Measurements from ENCODE around the gene SAC3D1. TPM values are rescaled to one million over a fixed set of nuclear protein-coding genes. Genes with fewer than 3 reads are reported as not detected.

The SAC3D1 gene
- total RNA-seq, 1 experiment from 2014 or later, result 15.0 TPM

DNA sequence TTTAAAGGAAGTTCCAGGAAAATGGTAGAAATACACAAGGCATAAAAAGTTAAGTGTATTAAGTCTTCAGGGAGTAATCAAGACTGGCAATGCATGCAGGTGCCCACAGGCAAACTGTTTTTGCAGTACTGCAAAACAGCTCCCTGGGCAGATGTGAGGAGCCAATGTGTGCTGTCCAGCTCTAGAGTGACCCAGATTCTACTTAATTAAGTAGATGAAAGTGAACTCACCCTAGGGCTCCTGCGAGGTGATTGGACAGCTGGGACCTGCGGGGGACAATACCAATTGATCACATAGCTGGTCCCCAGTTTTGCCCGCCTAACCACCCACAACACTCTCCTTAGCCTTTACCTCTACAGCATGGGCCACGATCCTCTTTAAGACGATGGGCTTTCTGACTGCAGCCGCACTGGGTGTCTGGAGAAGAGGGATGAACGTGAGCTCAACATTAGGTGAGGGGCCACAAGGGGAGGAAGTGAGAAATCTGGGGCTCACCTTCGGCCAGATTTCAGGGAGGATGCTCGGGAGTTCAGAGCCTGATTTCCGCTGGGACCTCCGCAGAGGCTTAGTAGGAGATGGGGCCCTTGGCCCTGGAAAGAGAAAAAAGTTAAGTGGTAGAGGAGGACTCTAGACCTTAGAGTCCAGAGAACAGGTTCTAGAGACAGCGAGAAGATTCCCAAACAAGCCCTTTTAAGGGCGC, 42.3 kb downstream of the SAC3D1 start:
- H3K27me3 ChIP-seq, result no peaks in the 10 kb centered on the region
- DNase-seq, result no peak
- H3K27ac ChIP-seq, result peak overlapping the region; percentile 83
- peaks cover 5% of the 10 kb centered on the region for H3K4me1 ChIP-seq
- peak overlapping the region; percentile 84 for H3K4me3 ChIP-seq
- no peaks in the 10 kb centered on the region for H3K9me3 ChIP-seq (replicated peaks)
- peaks cover 36% of the 10 kb centered on the region for H3K36me3 ChIP-seq

DNA sequence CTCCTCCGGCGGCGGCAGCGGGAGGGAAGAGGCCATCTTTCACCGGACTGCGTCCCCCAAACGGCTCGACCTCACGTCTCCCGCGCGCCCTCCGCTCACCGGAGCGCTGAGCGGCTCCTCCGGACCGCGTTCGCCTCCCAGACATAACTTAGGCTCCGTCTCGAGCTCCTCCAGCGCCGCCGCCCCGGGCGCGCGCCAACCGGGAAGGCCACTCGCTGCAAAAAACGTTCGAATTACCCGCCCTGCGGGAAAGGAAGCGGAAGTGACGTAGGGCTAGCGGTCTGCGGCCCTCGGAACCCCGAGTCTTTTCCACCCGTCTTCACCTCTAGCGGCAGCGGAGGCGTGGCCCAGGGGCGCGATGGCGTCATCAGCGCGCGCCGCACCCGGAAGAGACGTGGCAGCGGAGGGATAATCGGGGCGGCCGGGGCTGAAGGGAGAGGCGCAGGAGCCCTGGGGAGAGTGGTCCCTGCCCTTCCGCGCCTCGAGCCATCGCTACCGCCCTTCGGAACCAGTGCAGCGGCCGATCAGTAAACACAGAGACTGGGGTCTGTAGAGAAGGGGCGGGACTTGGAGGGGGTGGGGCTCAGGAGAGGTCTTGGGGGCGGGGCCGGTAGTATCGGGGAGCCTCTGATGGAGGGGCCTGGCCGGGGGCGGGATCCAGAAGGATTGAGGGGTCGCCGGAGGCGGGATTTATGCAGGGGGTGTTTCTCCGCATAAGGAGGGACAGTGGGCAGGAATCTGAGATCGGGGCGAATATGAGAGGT, 43.0 kb downstream of the SAC3D1 start, which contains the start of the genes CDCA5 and ZFPL1:
TSS of gene CDCA5 (minus strand) at position 207 of the 764 bp plus-strand sequence. CDS start at position 145, 62 bp downstream.
TSS of gene ZFPL1 (plus strand) at position 389 of the 764 bp plus-strand sequence. CDS start 477 bp downstream, outside the sequence.
- H3K9me3 ChIP-seq (replicated peaks), result no peaks in the 10 kb centered on the region
- peak within 1 kb of the TSS; percentile 83 for H3K27ac ChIP-seq
- DNase-seq, result peak; percentile 93 to 95
- peak within 1 kb of the TSS; percentile 84 for H3K4me3 ChIP-seq
- peaks cover 5% of the 10 kb centered on the region for H3K4me1 ChIP-seq
- H3K27me3 ChIP-seq, result no peaks in the 10 kb centered on the region
- peaks cover 28% of the 10 kb centered on the region for H3K36me3 ChIP-seq

DNA sequence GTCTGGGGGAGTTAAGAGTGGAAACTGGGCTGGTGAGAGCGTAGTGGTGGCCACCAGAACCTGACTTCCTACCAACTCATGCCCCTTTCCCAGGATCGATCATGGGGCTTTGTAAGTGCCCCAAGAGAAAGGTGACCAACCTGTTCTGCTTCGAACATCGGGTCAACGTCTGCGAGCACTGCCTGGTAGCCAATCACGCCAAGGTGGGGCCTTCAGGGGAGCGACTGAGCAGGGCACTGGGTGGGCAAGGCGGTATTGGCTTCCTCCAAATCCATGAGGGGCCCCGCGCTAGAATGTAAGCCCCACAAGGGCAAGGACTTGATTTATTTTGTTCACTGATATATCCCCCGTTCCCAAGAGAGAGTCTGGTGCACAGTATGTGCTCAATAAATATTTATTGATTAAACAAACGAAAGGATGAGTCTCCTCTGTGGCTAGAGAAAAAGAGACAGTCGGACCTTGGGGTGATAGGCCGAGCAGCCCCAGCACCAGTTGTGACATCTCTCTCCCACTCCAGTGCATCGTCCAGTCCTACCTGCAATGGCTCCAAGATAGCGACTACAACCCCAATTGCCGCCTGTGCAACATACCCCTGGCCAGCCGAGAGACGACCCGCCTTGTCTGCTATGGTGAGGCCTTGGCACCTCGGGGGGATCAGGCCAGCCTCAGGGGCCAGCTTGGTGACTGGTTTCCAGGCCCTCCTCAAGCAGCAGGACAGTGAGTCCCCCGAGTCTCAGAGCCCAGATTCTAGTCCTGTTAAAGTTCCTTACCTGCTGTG, 43.8 kb downstream of the SAC3D1 start:
- Histone ChIP-seq H3K27me3 (no peaks in the 10 kb centered on the region), H3K27ac (peak overlapping the region; percentile 83), H3K9me3 (replicated peaks) (no peaks in the 10 kb centered on the region), H3K4me3 (peak overlapping the region; percentile 84), H3K36me3 (peaks cover 22% of the 10 kb centered on the region), H3K4me1 (peaks cover 5% of the 10 kb centered on the region)
- DNase-seq, result no peak

GRCh38 chr11:65085446-65085845, 44.4 kb downstream of the SAC3D1 start:
- Histone ChIP-seq H3K4me3 (no peak overlapping the region), H3K36me3 (peaks cover 18% of the 10 kb centered on the region), H3K27me3 (no peaks in the 10 kb centered on the region), H3K9me3 (replicated peaks) (no peaks in the 10 kb centered on the region), H3K4me1 (peaks cover 5% of the 10 kb centered on the region), H3K27ac (no peak overlapping the region)
- no peak for DNase-seq

- H3K4me3 ChIP-seq, result no peak overlapping the region
- peaks cover 5% of the 10 kb centered on the region for H3K4me1 ChIP-seq
- no peaks in the 10 kb centered on the region for H3K27me3 ChIP-seq
- H3K36me3 ChIP-seq, result peaks cover 8% of the 10 kb centered on the region; the same call in 1 of the 2 replicates
- H3K27ac ChIP-seq, result no peak overlapping the region
- DNase-seq, result no peak
- no peaks in the 10 kb centered on the region for H3K9me3 ChIP-seq (replicated peaks)
These were observed 45.8 kb downstream of the SAC3D1 start for GRCh38 chr11:65086809-65087208.

DNA sequence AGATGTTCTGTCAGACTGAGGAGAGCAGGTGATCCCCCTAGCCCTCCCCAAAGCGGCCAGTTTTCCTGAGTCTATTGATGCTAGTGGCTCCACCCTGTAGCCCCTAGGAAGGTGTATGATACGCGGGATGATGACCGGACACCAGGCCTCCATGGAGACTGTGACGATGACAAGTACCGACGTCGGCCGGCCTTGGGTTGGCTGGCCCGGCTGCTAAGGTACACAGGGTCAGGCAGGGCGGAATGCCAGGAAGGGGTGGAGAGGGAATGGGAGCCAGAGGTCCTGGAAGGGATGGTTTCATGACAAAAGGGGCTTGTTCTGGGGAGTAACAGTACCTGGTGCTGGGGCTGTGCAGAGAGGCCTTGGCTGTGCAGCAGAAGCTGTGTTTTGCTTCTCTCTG, 46.2 kb downstream of the SAC3D1 start:
- Histone ChIP-seq H3K4me3 (no peak overlapping the region), H3K27ac (no peak overlapping the region), H3K36me3 (peaks cover 6% of the 10 kb centered on the region; the same call in 1 of the 2 replicates), H3K4me1 (peaks cover 5% of the 10 kb centered on the region), H3K27me3 (no peaks in the 10 kb centered on the region), H3K9me3 (replicated peaks) (no peaks in the 10 kb centered on the region)
- no peak for DNase-seq

DNA sequence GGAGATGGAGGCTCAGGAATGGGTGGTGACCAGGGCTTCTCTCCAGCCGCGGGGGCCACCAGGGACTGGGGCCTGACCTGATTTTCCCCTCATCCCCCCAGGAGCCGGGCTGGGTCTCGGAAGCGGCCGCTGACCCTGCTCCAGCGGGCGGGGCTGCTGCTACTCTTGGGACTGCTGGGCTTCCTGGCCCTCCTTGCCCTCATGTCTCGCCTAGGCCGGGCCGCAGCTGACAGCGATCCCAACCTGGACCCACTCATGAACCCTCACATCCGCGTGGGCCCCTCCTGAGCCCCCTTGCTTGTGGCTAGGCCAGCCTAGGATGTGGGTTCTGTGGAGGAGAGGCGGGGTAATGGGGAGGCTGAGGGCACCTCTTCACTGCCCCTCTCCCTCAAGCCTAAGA, 46.8 kb downstream of the SAC3D1 start:
- no peaks in the 10 kb centered on the region for H3K9me3 ChIP-seq (replicated peaks)
- H3K36me3 ChIP-seq, result peaks cover 1% of the 10 kb centered on the region; the same call in 1 of the 2 replicates
- H3K4me3 ChIP-seq, result no peak overlapping the region
- no peaks in the 10 kb centered on the region for H3K27me3 ChIP-seq
- H3K4me1 ChIP-seq, result peaks cover 1% of the 10 kb centered on the region
- no peak overlapping the region for H3K27ac ChIP-seq
- no peak for DNase-seq

DNA sequence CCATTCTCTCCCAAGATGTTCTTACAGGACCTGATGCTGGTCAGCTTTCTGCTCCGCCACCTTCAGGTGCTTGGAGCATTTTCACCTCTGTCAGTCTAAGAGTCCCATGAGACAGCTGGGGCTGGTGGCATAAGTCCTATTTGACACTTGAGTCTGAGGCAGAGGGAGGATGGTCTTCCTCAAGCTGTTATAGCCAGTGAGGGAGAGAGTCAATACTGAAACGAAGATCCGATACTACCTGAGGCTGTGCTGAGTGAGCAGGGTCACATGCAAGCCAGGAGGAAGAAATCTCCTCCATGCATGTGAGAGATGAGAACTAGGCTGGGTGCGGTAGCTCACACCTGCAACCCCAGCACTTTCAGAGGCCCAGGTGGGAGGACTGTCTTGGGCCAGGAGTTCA, 48.6 kb downstream of the SAC3D1 start:
- Histone ChIP-seq H3K27me3 (no peaks in the 10 kb centered on the region), H3K9me3 (replicated peaks) (no peaks in the 10 kb centered on the region), H3K36me3 (no peaks in the 10 kb centered on the region), H3K4me3 (no peak overlapping the region), H3K4me1 (no peaks in the 10 kb centered on the region), H3K27ac (no peak overlapping the region)
- no peak for DNase-seq

GRCh38 chr11:65090628-65091027, 49.6 kb downstream of the SAC3D1 start:
- Histone ChIP-seq H3K27me3 (no peaks in the 10 kb centered on the region), H3K4me1 (0 out of 2 replicates have a peak, but pooled peaks cover under 1% of the 10 kb centered on the region), H3K27ac (no peak overlapping the region), H3K36me3 (no peaks in the 10 kb centered on the region), H3K4me3 (no peak overlapping the region), H3K9me3 (replicated peaks) (no peaks in the 10 kb centered on the region)
- DNase-seq, result no peak

Other genes starting within 250 kb of the SAC3D1 start
- 8.9 and 9.6 TPM in 2 replicates for gene MAP4K2, start 238.0 kb upstream of the SAC3D1 start, total RNA-seq (2014; rRNA removed; shearing (Covaris generic))
- 25.9 and 26.3 TPM in 2 replicates for gene MEN1, start 230.7 kb upstream of the SAC3D1 start, total RNA-seq (2014; rRNA removed; shearing (Covaris generic))
- 0.03 and 0.10 TPM in 2 replicates for gene CDC42BPG, start 196.6 kb upstream of the SAC3D1 start, total RNA-seq (2014; rRNA removed; shearing (Covaris generic))
- 43.4 and 45.0 TPM in 2 replicates for gene EHD1, start 162.6 kb upstream of the SAC3D1 start, total RNA-seq (2014; rRNA removed; shearing (Covaris generic))
- 6.2 and 7.4 TPM in 2 replicates for gene ATG2A, start 124.0 kb upstream of the SAC3D1 start, total RNA-seq (2014; rRNA removed; shearing (Covaris generic))
- gene PPP2R5B, start 116.5 kb upstream of the SAC3D1 start, total RNA-seq (2014; rRNA removed; shearing (Covaris generic)), result 4.7 and 6.4 TPM in 2 replicates
- not detected in 2 replicates for gene GPHA2, start 105.3 kb upstream of the SAC3D1 start, total RNA-seq (2014; rRNA removed; shearing (Covaris generic))
- gene MAJIN, start 69.1 kb upstream of the SAC3D1 start, total RNA-seq (2014; rRNA removed; shearing (Covaris generic)), result not detected in 2 replicates
- gene BATF2, start 44.2 kb upstream of the SAC3D1 start, total RNA-seq (2014; rRNA removed; shearing (Covaris generic)), result 0.43 and 0.51 TPM in 2 replicates
- 80.9 and 94.8 TPM in 2 replicates for gene ARL2, start 27.1 kb upstream of the SAC3D1 start, total RNA-seq (2014; rRNA removed; shearing (Covaris generic))
- 13.8 and 14.8 TPM in 2 replicates for gene SNX15, start 13.8 kb upstream of the SAC3D1 start, total RNA-seq (2014; rRNA removed; shearing (Covaris generic))
- not detected in 2 replicates for gene NAALADL1, start 17.3 kb downstream of the SAC3D1 start, total RNA-seq (2014; rRNA removed; shearing (Covaris generic))
- 80.6 and 87.3 TPM in 2 replicates for gene CDCA5, start 42.8 kb downstream of the SAC3D1 start, total RNA-seq (2014; rRNA removed; shearing (Covaris generic))
- 17.6 and 19.2 TPM in 2 replicates for gene ZFPL1, start 43.0 kb downstream of the SAC3D1 start, total RNA-seq (2014; rRNA removed; shearing (Covaris generic))
- 59.6 and 86.6 TPM in 2 replicates for gene VPS51, start 55.0 kb downstream of the SAC3D1 start, total RNA-seq (2014; rRNA removed; shearing (Covaris generic))
- gene TM7SF2, start 70.7 kb downstream of the SAC3D1 start, total RNA-seq (2014; rRNA removed; shearing (Covaris generic)), result 2.9 and 3.7 TPM in 2 replicates
- 8.3 and 9.4 TPM in 2 replicates for gene ZNHIT2, start 76.5 kb downstream of the SAC3D1 start, total RNA-seq (2014; rRNA removed; shearing (Covaris generic))
- 281 and 356 TPM in 2 replicates for gene FAU, start 80.9 kb downstream of the SAC3D1 start, total RNA-seq (2014; rRNA removed; shearing (Covaris generic))
- gene MRPL49, start 81.1 kb downstream of the SAC3D1 start, total RNA-seq (2014; rRNA removed; shearing (Covaris generic)), result 51.5 and 58.9 TPM in 2 replicates
- 7.8 and 8.4 TPM in 2 replicates for gene SYVN1, start 93.3 kb downstream of the SAC3D1 start, total RNA-seq (2014; rRNA removed; shearing (Covaris generic))
- gene SPDYC, start 129.0 kb downstream of the SAC3D1 start, total RNA-seq (2014; rRNA removed; shearing (Covaris generic)), result 0.18 TPM in 1 of 2 replicates, not detected in the other
- 41.1 and 49.4 TPM in 2 replicates for gene CAPN1, start 140.7 kb downstream of the SAC3D1 start, total RNA-seq (2014; rRNA removed; shearing (Covaris generic))
- gene POLA2, start 220.8 kb downstream of the SAC3D1 start, total RNA-seq (2014; rRNA removed; shearing (Covaris generic)), result 47.2 and 54.6 TPM in 2 replicates

Data from SJCRH30 (cell line).